ENCODE measurements around the gene VAPA.

The VAPA gene

GRCh38 chr18:9913526-9914333, at the start of gene VAPA:
TSS of gene VAPA (plus strand) at chr18:9914016. CDS start at chr18:9914257, 241 bp downstream.
- peak; percentile 96 for DNase-seq (ENCODE audit: low spot score)

GRCh38 chr18:9865764-9866490, 47.9 kb upstream of the VAPA start:
- no peak for DNase-seq (ENCODE audit: low spot score)

- DNase-seq (ENCODE audit: low spot score), result no peak
These were observed 47.2 kb upstream of the VAPA start for GRCh38 chr18:9866627-9867026.

- DNase-seq (ENCODE audit: low spot score), result no peak
These were observed 46.7 kb upstream of the VAPA start for GRCh38 chr18:9867071-9867594.

- no peak for DNase-seq (ENCODE audit: low spot score)
These were observed 44.7 kb upstream of the VAPA start for GRCh38 chr18:9868857-9869714.

- DNase-seq (ENCODE audit: low spot score), result peak; percentile 59
These were observed 43.9 kb upstream of the VAPA start for GRCh38 chr18:9869715-9870430.

GRCh38 chr18:9870431-9871008, 43.3 kb upstream of the VAPA start:
- DNase-seq (ENCODE audit: low spot score), result no peak

- DNase-seq (ENCODE audit: low spot score), result no peak
These were observed 42.5 kb upstream of the VAPA start for GRCh38 chr18:9871244-9871746.

GRCh38 chr18:9872823-9873222, 41.0 kb upstream of the VAPA start:
- DNase-seq (ENCODE audit: low spot score), result no peak

GRCh38 chr18:9874728-9875127, 39.1 kb upstream of the VAPA start:
- DNase-seq (ENCODE audit: low spot score), result no peak

GRCh38 chr18:9876212-9876866, 37.5 kb upstream of the VAPA start:
- no peak for DNase-seq (ENCODE audit: low spot score)

GRCh38 chr18:9876867-9877654, 36.8 kb upstream of the VAPA start:
- no peak for DNase-seq (ENCODE audit: low spot score)

- DNase-seq (ENCODE audit: low spot score), result no peak
These were observed 36.2 kb upstream of the VAPA start for GRCh38 chr18:9877655-9878014.

GRCh38 chr18:9878095-9878494, 35.7 kb upstream of the VAPA start:
- no peak for DNase-seq (ENCODE audit: low spot score)

GRCh38 chr18:9878783-9879242, 35.0 kb upstream of the VAPA start:
- DNase-seq (ENCODE audit: low spot score), result no peak

- DNase-seq (ENCODE audit: low spot score), result no peak
These were observed 29.7 kb upstream of the VAPA start for GRCh38 chr18:9884090-9884489.

GRCh38 chr18:9884532-9885140, 29.2 kb upstream of the VAPA start:
- DNase-seq (ENCODE audit: low spot score), result no peak

GRCh38 chr18:9885170-9886004, 28.4 kb upstream of the VAPA start, which contains the start of gene TXNDC2:
TSS of gene TXNDC2 (plus strand) at chr18:9885973. CDS start at chr18:9886681, 708 bp downstream.
- no peak for DNase-seq (ENCODE audit: low spot score)

Data from HuH-7.5 (cell line).